DMS 273 treated with DMSO at 0.1 percent for 48 hours (cell line): ENCODE results near the gene LTBP2.
"Not testable (repeated sequence)": the region's sequence is repeated elsewhere in the genome, so short reads cannot be mapped to it uniquely, and the experiment has no call there.

Experiments
- DNase-seq: peaks from one replicate; lab custom pipeline; 2025; lab: John Stamatoyannopoulos, UW

Gene LTBP2

GRCh38 chr14:74482571-74482970, 129.5 kb downstream of the LTBP2 start:
- no peak for DNase-seq

- no peak for DNase-seq
These were observed 132.0 kb downstream of the LTBP2 start for GRCh38 chr14:74480046-74480445.

- no peak for DNase-seq
These were observed 132.9 kb downstream of the LTBP2 start for GRCh38 chr14:74478996-74479635.

GRCh38 chr14:74476607-74477006, 135.4 kb downstream of the LTBP2 start:
- DNase-seq = no peak

- DNase-seq = no peak
These were observed 135.9 kb downstream of the LTBP2 start for GRCh38 chr14:74476107-74476506.

GRCh38 chr14:74475678-74476077, 136.4 kb downstream of the LTBP2 start:
- DNase-seq = no peak

- DNase-seq = no peak
These were observed 137.7 kb downstream of the LTBP2 start for GRCh38 chr14:74474376-74474775.

- no peak for DNase-seq
These were observed 139.4 kb downstream of the LTBP2 start for GRCh38 chr14:74472601-74473000.

GRCh38 chr14:74469548-74470518, 142.2 kb downstream of the LTBP2 start:
- no peak for DNase-seq

GRCh38 chr14:74468513-74468912, 143.5 kb downstream of the LTBP2 start:
- DNase-seq = no peak

- DNase-seq = no peak
These were observed 146.7 kb downstream of the LTBP2 start for GRCh38 chr14:74465335-74465734.

GRCh38 chr14:74464785-74465184, 147.3 kb downstream of the LTBP2 start:
- DNase-seq = no peak

GRCh38 chr14:74463697-74464096, 148.3 kb downstream of the LTBP2 start:
- DNase-seq = no peak

- no peak for DNase-seq
These were observed 149.0 kb downstream of the LTBP2 start for GRCh38 chr14:74462993-74463392.

- no peak for DNase-seq
These were observed 152.1 kb downstream of the LTBP2 start for GRCh38 chr14:74459976-74460375.

- DNase-seq = no peak
These were observed 152.6 kb downstream of the LTBP2 start for GRCh38 chr14:74459289-74459946.

GRCh38 chr14:74457565-74457895, 154.5 kb downstream of the LTBP2 start:
- DNase-seq = no peak

- no peak for DNase-seq
These were observed 155.1 kb downstream of the LTBP2 start for GRCh38 chr14:74456684-74457564.

- not testable (repeated sequence) for DNase-seq
These were observed 157.6 kb downstream of the LTBP2 start for GRCh38 chr14:74454397-74454796.
